GM18951 (cell line): ENCODE measurements around the gene AQP5.

Source experiments
- POLR2A ChIP-seq: IDR thresholded peaks from 4 replicates; pipeline ENCODE4 v1.6.1; 2011; ENCODE audit warnings: mild to moderate bottlenecking; ENCODE audit not compliant: insufficient read length, insufficient read depth; ENCODE audit errors: extremely low read depth
- in situ Hi-C: fragments of 300-500 bp; cut with MboI; formaldehyde crosslinking; loops from one replicate; pipeline ENCODE4 v1.12.0; 2022; ENCODE audit warnings: low sequenced_read_pairs, mixed read lengths, inconsistent platforms; ENCODE audit not compliant: unreplicated experiment

Gene AQP5

GRCh38 chr12:49961111-49961922, at the start of gene AQP5:
AQP5 (plus strand) TSS chr12:49961872; CDS start chr12:49962018, 146 bp downstream.
- TF ChIP-seq POLR2A = no peak

GRCh38 chr12:49912345-49913255, 49.1 kb upstream of the AQP5 start:
- in situ Hi-C loops = no loop called here
- no peak for TF ChIP-seq POLR2A

More at GRCh38 chr12:49961111-49961922, at the start of gene AQP5:
- in situ Hi-C loops = no loop called here

GRCh38 chr12:49916129-49916919, 45.3 kb upstream of the AQP5 start:
- in situ Hi-C loops = no loop called here
- TF ChIP-seq POLR2A = no peak

- no peak for TF ChIP-seq POLR2A
- in situ Hi-C loops = no loop called here
Observed at GRCh38 chr12:49917166-49917787, 44.4 kb upstream of the AQP5 start.

- TF ChIP-seq POLR2A = no peak
- in situ Hi-C loops = no loop called here
Observed at GRCh38 chr12:49917788-49918173, 43.9 kb upstream of the AQP5 start.

GRCh38 chr12:49920241-49920914, 41.3 kb upstream of the AQP5 start:
- in situ Hi-C loops = no loop called here
- no peak for TF ChIP-seq POLR2A

GRCh38 chr12:49920915-49921286, 40.8 kb upstream of the AQP5 start:
- no peak for TF ChIP-seq POLR2A
- in situ Hi-C loops = no loop called here

GRCh38 chr12:49921299-49921698, 40.4 kb upstream of the AQP5 start:
- TF ChIP-seq POLR2A = no peak
- in situ Hi-C loops = no loop called here

GRCh38 chr12:49921936-49922335, 39.7 kb upstream of the AQP5 start:
- no peak for TF ChIP-seq POLR2A
- in situ Hi-C loops = no loop called here

GRCh38 chr12:49922349-49923034, 39.2 kb upstream of the AQP5 start:
- in situ Hi-C loops = no loop called here
- no peak for TF ChIP-seq POLR2A

GRCh38 chr12:49923035-49923644, 38.5 kb upstream of the AQP5 start:
- no peak for TF ChIP-seq POLR2A
- in situ Hi-C loops = no loop called here
